Pulmonary artery endothelial cell (primary cell): ENCODE measurements around the gene IGF2R. TPM values are rescaled to one million over a fixed set of nuclear protein-coding genes. Genes with fewer than 3 reads are reported as not detected.
"Not testable (repeated sequence)": the region's sequence is repeated elsewhere in the genome, so short reads cannot be mapped to it uniquely, and the experiment has no call there.

Experiments
- DNase-seq: peaks from one replicate; pipeline ENCODE4 v3.0.0-alpha.2; 2011; ENCODE audit warnings: low read depth, low spot score
- total RNA-seq: library from RNA; depleted of rRNA; stranded (reverse); fragments of >200 nt; gene quantifications from 2 replicates; pipeline ENCODE4 v1.2.3, GENCODE V29; 2014

Gene IGF2R
- total RNA-seq, 1 donor from 2014 or later, result 63.2 TPM

GRCh38 chr6:159953091-159953601 lies 15.7 kb upstream of the IGF2R start:
- DNase-seq, result no peak

DNA sequence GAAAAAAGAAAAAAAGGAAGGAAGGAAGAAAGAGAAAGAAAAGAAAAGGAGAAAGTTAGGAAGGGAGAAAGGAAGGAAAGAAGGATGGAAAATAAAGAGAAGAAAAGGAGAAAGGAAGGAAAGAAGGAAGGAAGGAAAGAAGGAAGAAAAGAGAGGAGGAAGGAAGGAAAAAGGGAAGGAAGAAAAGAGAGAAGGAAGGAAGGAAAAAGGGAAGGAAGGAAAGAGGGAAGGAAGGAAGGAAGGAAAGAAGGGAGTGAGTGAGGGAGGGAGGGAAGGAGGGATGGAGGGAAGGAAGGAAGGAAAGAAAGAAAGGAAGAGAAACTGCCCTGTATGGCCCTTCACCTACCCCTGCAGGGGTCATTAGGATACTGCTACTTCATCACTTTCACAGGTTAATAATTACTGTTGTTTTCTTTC lies 12.9 kb upstream of the IGF2R start:
- DNase-seq, result no peak

DNA sequence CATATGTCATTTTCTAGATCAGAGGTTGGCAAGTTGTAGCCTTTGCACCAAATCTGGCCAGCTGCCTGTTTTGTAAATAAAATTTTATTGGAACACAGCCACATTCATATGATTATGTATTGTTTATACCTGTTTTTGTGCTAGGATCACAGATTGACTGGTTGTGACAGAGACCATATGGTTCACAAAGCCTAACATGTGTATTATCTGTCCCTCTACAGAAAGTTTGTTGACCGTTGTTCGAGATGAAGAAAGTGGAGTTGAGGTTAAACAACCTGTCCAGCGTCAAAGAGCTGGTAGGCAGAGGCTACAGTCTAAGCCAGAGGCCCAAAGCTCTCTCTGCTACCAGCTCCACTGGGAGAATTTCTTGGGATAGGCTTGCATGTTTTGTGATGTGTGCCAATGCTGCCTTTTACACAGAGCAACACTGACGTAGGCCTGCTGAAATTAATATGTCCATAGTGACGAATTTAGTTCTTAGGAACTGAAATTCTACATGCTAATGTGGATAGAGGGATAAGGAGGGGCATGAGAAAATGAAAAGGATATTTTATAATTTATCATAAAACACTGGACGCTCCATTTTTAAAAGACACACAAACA lies 11.7 kb upstream of the IGF2R start:
- DNase-seq, result no peak

GRCh38 chr6:159959165-159959975 lies 9.5 kb upstream of the IGF2R start:
- DNase-seq, result no peak

DNA sequence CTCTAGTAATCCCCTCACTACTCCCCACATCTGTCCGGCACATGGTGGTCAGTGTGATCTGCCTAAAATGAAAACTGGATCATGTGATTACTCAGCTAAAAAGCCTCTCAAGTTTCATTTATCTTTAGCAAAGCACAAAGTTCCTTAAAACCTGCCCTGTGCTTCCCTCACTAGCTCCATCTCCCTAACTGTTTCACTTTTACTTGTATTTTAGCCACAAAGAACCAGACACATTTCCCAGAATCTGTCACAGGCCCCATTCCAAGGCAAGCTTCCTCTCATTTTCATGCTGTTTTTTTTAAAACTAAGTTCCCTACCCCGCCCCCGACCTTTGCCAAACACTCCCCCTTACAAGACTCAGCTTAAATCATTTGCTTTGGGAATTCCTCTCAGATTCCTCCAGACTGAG lies 8.9 kb upstream of the IGF2R start:
- DNase-seq, result no peak

- no peak for DNase-seq
Measured at GRCh38 chr6:159960485-159960884, 8.4 kb upstream of the IGF2R start.

- DNase-seq, result no peak
Measured at GRCh38 chr6:159961528-159961927, 7.4 kb upstream of the IGF2R start.

DNA sequence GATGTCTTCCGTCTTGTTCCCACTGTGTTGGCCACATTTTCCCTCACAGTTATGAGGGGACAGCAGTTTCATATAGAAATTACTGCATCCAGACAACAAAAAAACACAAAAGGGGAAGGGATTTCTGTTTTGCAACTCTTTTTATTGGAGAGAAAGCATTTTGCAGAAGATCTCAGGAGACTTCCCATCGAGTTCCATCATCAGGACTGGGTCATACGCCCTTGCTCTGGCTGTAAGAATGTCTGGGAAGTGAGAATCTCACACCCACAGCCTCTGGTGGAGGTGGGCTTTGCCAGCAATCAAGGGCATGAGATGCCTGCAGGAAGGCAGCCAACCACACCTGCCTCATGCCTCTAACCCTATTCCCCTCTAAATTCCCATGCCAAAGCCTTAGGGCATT lies 5.8 kb upstream of the IGF2R start:
- no peak for DNase-seq

GRCh38 chr6:159964046-159964445 lies 4.8 kb upstream of the IGF2R start:
- no peak for DNase-seq

DNA sequence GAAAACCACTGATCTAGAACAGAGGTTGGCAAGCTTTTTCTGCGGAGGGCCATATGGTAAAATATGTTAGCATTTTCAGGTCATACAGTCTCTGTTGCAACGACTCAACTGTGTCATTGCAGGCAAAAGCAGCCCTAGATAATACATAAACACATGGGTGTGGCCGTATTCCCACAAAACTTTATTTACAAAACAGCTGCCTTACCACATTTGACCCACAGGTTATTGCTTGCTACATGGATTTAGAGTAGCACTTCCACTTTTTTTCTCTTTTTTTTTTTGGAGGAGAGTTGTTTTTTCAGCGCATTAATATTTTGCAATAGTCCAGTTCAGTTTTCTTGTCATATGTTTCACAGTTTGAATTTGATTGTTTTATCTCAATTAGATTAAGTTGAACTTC lies 2.5 kb upstream of the IGF2R start:
- no peak for DNase-seq

DNA sequence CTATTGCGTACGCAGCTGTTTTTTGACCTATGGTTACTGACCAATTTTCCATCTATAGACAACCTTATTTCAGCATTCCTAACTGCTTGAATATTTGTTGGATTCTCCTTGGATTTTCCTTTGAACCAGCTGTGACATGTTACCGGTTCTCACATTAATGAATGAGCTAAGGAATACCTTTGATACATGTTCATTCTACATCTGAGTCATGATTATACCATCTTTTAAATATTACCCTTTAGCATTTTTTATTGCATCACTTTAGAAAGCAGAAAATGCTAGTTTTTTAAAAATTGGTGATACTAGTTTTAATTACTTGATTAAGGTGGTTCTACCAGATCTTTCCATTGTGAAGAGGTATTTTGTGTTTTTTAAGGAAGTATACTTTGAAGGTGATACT lies 1.9 kb upstream of the IGF2R start:
- DNase-seq, result no peak

DNA sequence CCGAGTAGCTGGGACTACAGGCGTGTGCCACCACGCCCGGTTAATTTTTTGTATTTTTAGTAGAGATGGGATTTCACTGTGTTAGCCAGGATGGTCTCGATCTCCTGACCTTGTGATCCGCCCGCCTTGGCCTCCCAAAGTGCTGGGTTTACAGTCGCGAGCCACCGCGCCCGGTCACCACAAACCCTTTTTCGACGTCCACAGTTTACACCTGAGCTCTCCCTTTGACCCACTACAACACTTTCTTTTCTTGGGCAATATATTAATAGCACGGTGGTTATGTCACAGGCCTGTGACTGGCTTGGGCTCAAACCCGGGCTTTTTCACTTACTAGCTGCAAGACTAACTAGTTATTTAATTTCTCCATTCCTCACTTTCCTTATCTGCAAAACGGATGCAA lies 1.3 kb upstream of the IGF2R start:
- DNase-seq, result not testable (repeated sequence)

DNA sequence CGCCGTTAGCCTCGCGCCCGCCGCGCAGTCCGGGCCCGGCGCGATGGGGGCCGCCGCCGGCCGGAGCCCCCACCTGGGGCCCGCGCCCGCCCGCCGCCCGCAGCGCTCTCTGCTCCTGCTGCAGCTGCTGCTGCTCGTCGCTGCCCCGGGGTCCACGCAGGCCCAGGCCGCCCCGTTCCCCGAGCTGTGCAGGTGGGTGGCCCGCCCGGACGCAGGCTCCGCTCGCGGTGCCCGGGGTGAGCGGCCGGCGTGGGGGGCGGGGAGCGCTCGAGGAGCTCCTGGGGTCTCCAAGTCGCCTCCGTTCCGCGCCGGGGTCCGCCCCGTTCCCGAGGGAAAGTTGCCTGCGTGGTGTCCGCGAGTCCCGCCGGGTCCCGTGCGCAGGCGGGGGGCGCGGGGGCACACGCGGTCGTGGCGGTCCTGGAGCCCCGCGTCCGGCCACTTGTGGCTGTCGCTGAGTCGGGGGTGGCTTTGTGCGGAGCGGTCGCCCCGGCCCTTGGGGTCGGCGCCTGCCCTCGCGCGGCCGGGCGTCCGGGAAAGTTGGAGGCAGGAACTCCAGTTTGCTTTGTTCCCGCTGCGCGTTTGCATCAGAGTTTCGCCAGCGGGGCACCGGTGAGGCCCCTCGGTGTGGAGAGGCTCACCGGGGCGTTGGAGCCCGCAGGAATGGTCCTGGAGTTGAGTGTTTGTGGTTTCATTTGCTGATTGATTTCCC lies 476 bp downstream of the IGF2R start:
- no peak for DNase-seq

- DNase-seq, result no peak
Measured at GRCh38 chr6:159969921-159970320, 1.0 kb downstream of the IGF2R start.

DNA sequence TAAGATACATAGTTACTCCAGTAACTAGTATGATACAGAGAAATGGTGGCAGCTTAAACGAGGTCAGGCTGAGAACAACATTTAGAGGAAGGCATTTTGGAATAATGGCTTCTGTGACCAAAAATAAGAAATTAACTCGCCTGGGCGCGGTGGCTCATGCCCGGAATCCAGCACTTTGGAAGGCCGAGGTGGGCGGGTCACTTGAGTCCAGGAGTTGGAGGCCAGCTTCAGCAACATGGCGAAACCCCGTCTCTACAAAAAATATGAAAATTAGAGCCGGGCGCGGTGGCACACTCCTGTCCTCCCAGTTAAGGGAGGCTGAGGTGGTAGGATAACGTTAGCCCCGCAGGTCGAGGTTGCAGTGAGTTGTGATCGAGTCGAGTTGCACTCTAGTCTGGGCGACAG lies 1.8 kb downstream of the IGF2R start:
- DNase-seq, result no peak

DNA sequence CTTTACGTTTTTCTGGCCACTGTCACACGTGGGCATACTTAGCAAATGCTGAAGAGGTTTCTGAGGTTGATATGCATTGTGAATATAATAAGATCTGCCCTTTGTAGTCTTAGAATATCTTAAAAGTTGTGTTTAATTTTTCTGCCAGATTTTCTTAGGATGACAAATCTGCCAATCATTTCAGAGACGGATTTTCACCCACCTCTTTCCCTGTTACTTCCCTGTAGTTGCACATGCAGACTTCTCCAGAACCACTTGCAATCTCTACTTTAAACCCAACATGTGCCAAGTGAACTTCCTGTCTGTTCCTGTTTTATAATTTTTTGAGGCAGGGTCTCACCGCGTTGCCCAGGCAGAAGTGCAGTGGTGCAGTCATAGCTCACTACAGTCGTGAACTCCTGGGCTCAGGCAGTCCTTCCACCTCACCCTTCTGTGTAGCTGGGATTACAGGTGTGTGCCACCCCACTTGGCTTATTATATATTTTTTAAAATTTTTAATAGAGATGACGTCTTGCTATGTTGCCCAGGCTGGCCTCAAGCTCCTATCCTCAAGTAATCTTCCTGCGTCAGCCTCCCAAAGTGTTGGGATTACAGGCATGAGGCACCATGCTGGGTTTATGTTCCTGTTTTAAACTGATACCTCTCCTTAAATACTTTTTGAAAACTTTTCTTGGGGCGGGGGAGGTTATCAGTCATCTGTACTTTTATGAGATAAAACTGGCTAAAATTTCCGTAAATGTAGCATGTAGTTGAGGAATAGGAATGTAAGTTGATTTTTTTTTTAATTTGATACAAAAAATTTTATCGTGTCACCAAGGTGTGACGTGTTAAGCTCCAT lies 2.7 kb downstream of the IGF2R start:
- DNase-seq, result no peak

GRCh38 chr6:159972506-159973268 lies 3.8 kb downstream of the IGF2R start:
- no peak for DNase-seq

- no peak for DNase-seq
Measured at GRCh38 chr6:159973406-159973805, 4.5 kb downstream of the IGF2R start.

DNA sequence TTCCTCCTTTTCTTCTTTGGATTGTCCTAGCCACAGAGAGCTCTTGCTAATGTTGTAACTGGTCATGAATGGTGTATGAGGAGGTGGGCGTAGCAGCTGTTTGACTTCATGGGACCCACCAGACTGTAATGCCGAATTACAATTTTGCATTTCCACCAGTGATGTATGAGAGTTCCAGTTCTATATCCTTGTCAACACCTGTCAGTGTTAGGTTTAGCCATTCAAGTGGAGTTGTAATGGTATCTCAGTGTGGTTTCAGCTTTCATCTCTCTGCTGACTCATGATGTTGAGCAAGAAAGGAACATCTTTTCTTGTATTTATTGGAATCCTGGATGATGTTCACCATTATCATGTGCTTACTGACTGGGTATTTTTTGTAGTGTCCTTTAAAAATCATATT lies 5.1 kb downstream of the IGF2R start:
- no peak for DNase-seq

- DNase-seq, result no peak
Measured at GRCh38 chr6:159974932-159975331, 6.0 kb downstream of the IGF2R start.
